Activated gamma-delta T cell (primary cell): Measurements from ENCODE around the gene KCNQ2.

ENCODE experiments used
- DNase-seq: peaks from one replicate; lab custom pipeline; 2025; lab: John Stamatoyannopoulos, UW

Gene KCNQ2

GRCh38 chr20:63417097-63417737, 55.2 kb downstream of the KCNQ2 start:
- no peak for DNase-seq

- DNase-seq = no peak
Measured at GRCh38 chr20:63416631-63417030, 55.8 kb downstream of the KCNQ2 start.

GRCh38 chr20:63415647-63416391, 56.6 kb downstream of the KCNQ2 start:
- no peak for DNase-seq

- DNase-seq = no peak
Measured at GRCh38 chr20:63414720-63415430, 57.6 kb downstream of the KCNQ2 start.

GRCh38 chr20:63413963-63414684, 58.3 kb downstream of the KCNQ2 start:
- no peak for DNase-seq

- no peak for DNase-seq
Measured at GRCh38 chr20:63413323-63413722, 59.1 kb downstream of the KCNQ2 start.

GRCh38 chr20:63412889-63413288, 59.6 kb downstream of the KCNQ2 start:
- DNase-seq = no peak

GRCh38 chr20:63411898-63412631, 60.4 kb downstream of the KCNQ2 start:
- DNase-seq = no peak

- no peak for DNase-seq
Measured at GRCh38 chr20:63411151-63411897, 61.1 kb downstream of the KCNQ2 start.

GRCh38 chr20:63409834-63410435, 62.5 kb downstream of the KCNQ2 start:
- no peak for DNase-seq

GRCh38 chr20:63409066-63409833, 63.2 kb downstream of the KCNQ2 start:
- DNase-seq = no peak

GRCh38 chr20:63408684-63409046, 63.8 kb downstream of the KCNQ2 start:
- DNase-seq = no peak

- DNase-seq = no peak
Measured at GRCh38 chr20:63407928-63408683, 64.3 kb downstream of the KCNQ2 start.

GRCh38 chr20:63406617-63407245, 65.7 kb downstream of the KCNQ2 start:
- no peak for DNase-seq

GRCh38 chr20:63406011-63406410, 66.4 kb downstream of the KCNQ2 start:
- no peak for DNase-seq

- DNase-seq = no peak
Measured at GRCh38 chr20:63405102-63405730, 67.2 kb downstream of the KCNQ2 start.

GRCh38 chr20:63404129-63405085, 68.0 kb downstream of the KCNQ2 start:
- no peak for DNase-seq
